ENCODE results near the gene ETFA.

Gene ETFA

GRCh38 chr15:76168237-76168984 is 142.9 kb downstream of the ETFA start:
- DNase-seq = no peak

DNA sequence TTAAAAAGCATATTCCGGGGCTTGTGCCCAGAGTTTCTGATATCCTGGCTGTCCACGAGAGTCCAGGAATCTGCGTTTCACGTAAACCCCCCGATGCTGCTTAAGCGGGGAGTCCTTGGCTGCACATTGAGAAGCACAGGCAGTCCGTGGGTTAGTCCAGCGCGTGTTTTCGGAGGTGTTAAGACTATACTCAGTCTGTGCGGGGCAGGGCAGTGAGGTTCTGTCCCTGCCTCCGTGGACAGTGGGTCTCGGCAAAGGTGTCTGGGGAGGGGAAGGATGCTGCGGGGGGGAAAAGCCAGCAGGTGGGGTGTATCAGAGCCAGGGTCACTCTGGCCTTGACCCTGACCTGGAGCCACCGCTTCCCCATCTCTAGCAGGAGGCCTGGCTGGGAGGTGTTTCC is 145.3 kb downstream of the ETFA start:
- DNase-seq = no peak

All from hippocampal formation (tissue), 2 donors.